ENCODE measurements around the gene ZNF669.

DNA sequence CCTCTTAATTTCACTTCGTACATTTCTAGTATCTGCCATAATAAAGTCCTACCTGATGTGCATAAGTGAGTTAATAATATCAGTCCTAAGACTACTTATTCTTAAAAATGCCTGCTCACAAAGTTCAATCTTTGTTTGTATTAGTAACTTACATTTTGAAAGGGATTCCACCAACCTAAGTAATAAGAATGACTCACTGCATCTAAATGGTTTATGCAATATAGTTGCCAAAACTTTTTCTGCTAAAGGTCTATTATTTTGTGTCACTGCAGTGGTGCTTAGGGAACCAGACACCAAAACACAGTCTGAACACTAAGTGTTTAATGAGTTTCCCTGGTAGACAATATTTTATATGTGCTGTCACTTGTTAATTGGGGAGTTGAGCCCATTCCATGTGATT is 1.8 kb downstream of the ZNF669 start:
- TF ChIP-seq CTCF (IDR thresholded peaks at IDR 0.05) (no peak), ZFX (IDR thresholded peaks at IDR 0.05; ENCODE audit: borderline replicate concordance) (no peak)
